Neural cell (in vitro differentiated cells): ENCODE data around the gene ALDH4A1. TPM values are rescaled to one million over a fixed set of nuclear protein-coding genes. Genes with fewer than 3 reads are reported as not detected.

Experiments used
- H2AFZ ChIP-seq: fragments of 200-600, 300-800 bp; sonication (generic), shearing (Covaris generic); 2 replicates; pipeline ENCODE4 v1.6.0; 2014; ENCODE audit warnings: low read depth, mild to moderate bottlenecking, antibody characterized with exemption, low read length, moderate library complexity
- H3F3A ChIP-seq: fragments of 200-600 bp; shearing (Covaris generic); 2 replicates; pipeline ENCODE4 v1.6.1; 2016; ENCODE audit warnings: mild to moderate bottlenecking, moderate library complexity, mixed read lengths, antibody characterized with exemption, low read length; ENCODE audit not compliant: insufficient read depth, poor library complexity, severe bottlenecking
- H3K27ac ChIP-seq: fragments of 200-600, 300-800 bp; sonication (generic), shearing (Covaris generic); 2 replicates; pipeline ENCODE4 v1.5.1; 2014; ENCODE audit warnings: mild to moderate bottlenecking, low read length, moderate library complexity
- H3K27me3 ChIP-seq: fragments of 300-800, 200-600 bp; sonication (generic), shearing (Covaris generic); 2 replicates; pipeline ENCODE4 v1.6.0; 2014; ENCODE audit warnings: mild to moderate bottlenecking, low read depth, low read length, moderate library complexity; ENCODE audit not compliant: insufficient read depth
- H3K36me3 ChIP-seq: fragments of 300-800, 200-600 bp; sonication (generic), shearing (Covaris generic); 2 replicates; pipeline ENCODE4 v1.5.1; 2014; ENCODE audit warnings: mild to moderate bottlenecking, antibody characterized with exemption, low read length, moderate library complexity; ENCODE audit not compliant: insufficient read depth
- H3K4me2 ChIP-seq: fragments of 300-800, 200-600 bp; sonication (generic), shearing (Covaris generic); 2 replicates; pipeline ENCODE4 v1.6.0; 2014; ENCODE audit warnings: mild to moderate bottlenecking, low read length
- H3K4me3 ChIP-seq: fragments of 300-800, 200-600 bp; sonication (generic), shearing (Covaris generic); 2 replicates; pipeline ENCODE4 v1.5.1; 2014; ENCODE audit warnings: mild to moderate bottlenecking, low read length, moderate library complexity
- H3K79me2 ChIP-seq: fragments of 200-600 bp; shearing (Covaris generic); replicated peaks from 2 replicates; pipeline ENCODE4 v1.6.0; 2014; ENCODE audit warnings: mild to moderate bottlenecking, low read length, moderate library complexity; ENCODE audit not compliant: insufficient read depth
- H3K9ac ChIP-seq: fragments of 300-800, 200-600 bp; sonication (generic), shearing (Covaris generic); 2 replicates; pipeline ENCODE4 v1.6.1; 2016; ENCODE audit warnings: mild to moderate bottlenecking, low read length, mixed read lengths
- H3K9me2 ChIP-seq: fragments of 200-600 bp; shearing (Covaris generic); 2 replicates; pipeline ENCODE4 v1.6.1; 2016; ENCODE audit warnings: mild to moderate bottlenecking, low read length, mixed read lengths; ENCODE audit not compliant: insufficient read depth
- H3K9me3 ChIP-seq: fragments of 200-600, 300-800 bp; sonication (generic), shearing (Covaris generic); 2 replicates; pipeline ENCODE4 v1.6.1; 2016; ENCODE audit warnings: mild to moderate bottlenecking, mixed run types, low read length, moderate library complexity, mixed read lengths
- H4K20me1 ChIP-seq: fragments of 200-600 bp; shearing (Covaris generic); 2 replicates; pipeline ENCODE4 v1.6.1; 2016; ENCODE audit warnings: mild to moderate bottlenecking, mixed run types; ENCODE audit not compliant: insufficient read depth
- EP300 ChIP-seq: fragments of 450-650 bp; conservative IDR thresholded peaks from 2 replicates; pipeline ENCODE4 v1.6.1; 2014; ENCODE audit warnings: antibody characterized with exemption, mild to moderate bottlenecking, moderate library complexity; ENCODE audit not compliant: poor library complexity, severe bottlenecking
- EZH2 ChIP-seq: fragments of 200-600, 300-800 bp; shearing (Covaris generic), sonication (generic); IDR thresholded peaks from 2 replicates; pipeline ENCODE4 v1.6.1; 2014; ENCODE audit warnings: antibody characterized with exemption, low read length, borderline replicate concordance, mild to moderate bottlenecking; ENCODE audit not compliant: insufficient read depth, poor library complexity, severe bottlenecking
- MXI1 ChIP-seq: fragments of 450-650 bp; conservative IDR thresholded peaks from 2 replicates; pipeline ENCODE4 v1.6.1; 2014; ENCODE audit warnings: antibody characterized with exemption, mild to moderate bottlenecking; ENCODE audit not compliant: poor library complexity, severe bottlenecking
- POLR2AphosphoS5 ChIP-seq: IDR thresholded peaks from 2 replicates; pipeline ENCODE4 v1.6.1; 2012
- RAD21 ChIP-seq: fragments of 450-650 bp; conservative IDR thresholded peaks from 2 replicates; pipeline ENCODE4 v1.6.1; 2014; ENCODE audit warnings: antibody characterized with exemption, mild to moderate bottlenecking, moderate library complexity
- SMC3 ChIP-seq: fragments of 450-650 bp; conservative IDR thresholded peaks from 2 replicates; pipeline ENCODE4 v1.6.1; 2014; ENCODE audit warnings: antibody characterized with exemption, mild to moderate bottlenecking, moderate library complexity; ENCODE audit not compliant: poor library complexity
- TAF1 ChIP-seq: IDR thresholded peaks from 2 replicates; pipeline ENCODE4 v1.6.1; 2012; ENCODE audit warnings: low read depth
- polyA plus RNA-seq: library from polyadenylated mRNA; depleted of rRNA; stranded (reverse); fragments of >200 nt; gene quantifications from 2 replicates; pipeline ENCODE4 v1.2.3, GENCODE V29; 2014
- TF ChIP-seq, protein P1 (sequence below): fragments of 450-650 bp; IDR thresholded peaks from 2 replicates; pipeline ENCODE4 v1.5.1; 2014; ENCODE audit warnings: antibody characterized with exemption, mild to moderate bottlenecking, moderate library complexity; ENCODE audit not compliant: poor library complexity, severe bottlenecking
- TF ChIP-seq, protein P2 (sequence below): IDR thresholded peaks from 2 replicates; pipeline ENCODE4 v1.6.1; 2012; ENCODE audit warnings: borderline replicate concordance

The ALDH4A1 gene
- polyA plus RNA-seq, 1 donor from 2014 or later = 11.0 TPM

DNA sequence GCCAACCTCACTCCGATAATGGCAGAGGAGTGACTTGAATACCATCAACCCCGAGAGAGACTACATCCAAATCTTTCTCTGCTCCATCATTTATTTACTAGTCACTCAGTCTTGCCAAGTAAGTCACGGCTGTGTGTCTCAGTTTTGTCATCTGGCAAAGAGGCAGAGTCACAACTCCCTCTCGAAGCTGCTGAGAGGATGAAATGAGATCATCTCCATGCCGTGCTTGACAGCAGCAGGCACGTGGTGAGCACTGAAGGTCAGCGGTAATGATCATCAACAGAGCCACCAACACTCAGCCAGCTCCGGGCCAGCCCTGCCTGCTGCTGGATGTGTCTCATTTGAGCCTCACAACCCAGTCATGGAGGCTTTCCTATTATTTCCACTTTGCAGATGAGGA lies 19.9 kb downstream of the ALDH4A1 start:
- H2AFZ ChIP-seq = no peak overlapping the region
- H3K9me3 ChIP-seq = no peaks in the 10 kb centered on the region
- no peaks in the 10 kb centered on the region for H4K20me1 ChIP-seq
- no peaks in the 10 kb centered on the region for H3K9me2 ChIP-seq
- no peak overlapping the region for H3K4me3 ChIP-seq
- H3K27me3 ChIP-seq = no peaks in the 10 kb centered on the region
- H3K9ac ChIP-seq = no peak overlapping the region
- H3K36me3 ChIP-seq = no peaks in the 10 kb centered on the region
- TF ChIP-seq EZH2 = no peak
- TF ChIP-seq SMC3 = no peak
- TF ChIP-seq, protein P1, sequence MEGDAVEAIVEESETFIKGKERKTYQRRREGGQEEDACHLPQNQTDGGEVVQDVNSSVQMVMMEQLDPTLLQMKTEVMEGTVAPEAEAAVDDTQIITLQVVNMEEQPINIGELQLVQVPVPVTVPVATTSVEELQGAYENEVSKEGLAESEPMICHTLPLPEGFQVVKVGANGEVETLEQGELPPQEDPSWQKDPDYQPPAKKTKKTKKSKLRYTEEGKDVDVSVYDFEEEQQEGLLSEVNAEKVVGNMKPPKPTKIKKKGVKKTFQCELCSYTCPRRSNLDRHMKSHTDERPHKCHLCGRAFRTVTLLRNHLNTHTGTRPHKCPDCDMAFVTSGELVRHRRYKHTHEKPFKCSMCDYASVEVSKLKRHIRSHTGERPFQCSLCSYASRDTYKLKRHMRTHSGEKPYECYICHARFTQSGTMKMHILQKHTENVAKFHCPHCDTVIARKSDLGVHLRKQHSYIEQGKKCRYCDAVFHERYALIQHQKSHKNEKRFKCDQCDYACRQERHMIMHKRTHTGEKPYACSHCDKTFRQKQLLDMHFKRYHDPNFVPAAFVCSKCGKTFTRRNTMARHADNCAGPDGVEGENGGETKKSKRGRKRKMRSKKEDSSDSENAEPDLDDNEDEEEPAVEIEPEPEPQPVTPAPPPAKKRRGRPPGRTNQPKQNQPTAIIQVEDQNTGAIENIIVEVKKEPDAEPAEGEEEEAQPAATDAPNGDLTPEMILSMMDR = no peak
- TF ChIP-seq EP300 = no peak
- no peak for TF ChIP-seq POLR2AphosphoS5
- no peak for TF ChIP-seq MXI1
- no peak for TF ChIP-seq RAD21
- no peak for TF ChIP-seq TAF1
- TF ChIP-seq, protein P2, sequence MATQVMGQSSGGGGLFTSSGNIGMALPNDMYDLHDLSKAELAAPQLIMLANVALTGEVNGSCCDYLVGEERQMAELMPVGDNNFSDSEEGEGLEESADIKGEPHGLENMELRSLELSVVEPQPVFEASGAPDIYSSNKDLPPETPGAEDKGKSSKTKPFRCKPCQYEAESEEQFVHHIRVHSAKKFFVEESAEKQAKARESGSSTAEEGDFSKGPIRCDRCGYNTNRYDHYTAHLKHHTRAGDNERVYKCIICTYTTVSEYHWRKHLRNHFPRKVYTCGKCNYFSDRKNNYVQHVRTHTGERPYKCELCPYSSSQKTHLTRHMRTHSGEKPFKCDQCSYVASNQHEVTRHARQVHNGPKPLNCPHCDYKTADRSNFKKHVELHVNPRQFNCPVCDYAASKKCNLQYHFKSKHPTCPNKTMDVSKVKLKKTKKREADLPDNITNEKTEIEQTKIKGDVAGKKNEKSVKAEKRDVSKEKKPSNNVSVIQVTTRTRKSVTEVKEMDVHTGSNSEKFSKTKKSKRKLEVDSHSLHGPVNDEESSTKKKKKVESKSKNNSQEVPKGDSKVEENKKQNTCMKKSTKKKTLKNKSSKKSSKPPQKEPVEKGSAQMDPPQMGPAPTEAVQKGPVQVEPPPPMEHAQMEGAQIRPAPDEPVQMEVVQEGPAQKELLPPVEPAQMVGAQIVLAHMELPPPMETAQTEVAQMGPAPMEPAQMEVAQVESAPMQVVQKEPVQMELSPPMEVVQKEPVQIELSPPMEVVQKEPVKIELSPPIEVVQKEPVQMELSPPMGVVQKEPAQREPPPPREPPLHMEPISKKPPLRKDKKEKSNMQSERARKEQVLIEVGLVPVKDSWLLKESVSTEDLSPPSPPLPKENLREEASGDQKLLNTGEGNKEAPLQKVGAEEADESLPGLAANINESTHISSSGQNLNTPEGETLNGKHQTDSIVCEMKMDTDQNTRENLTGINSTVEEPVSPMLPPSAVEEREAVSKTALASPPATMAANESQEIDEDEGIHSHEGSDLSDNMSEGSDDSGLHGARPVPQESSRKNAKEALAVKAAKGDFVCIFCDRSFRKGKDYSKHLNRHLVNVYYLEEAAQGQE = no peak
- no peak overlapping the region for H3K27ac ChIP-seq
- H3F3A ChIP-seq = no peaks in the 10 kb centered on the region
- H3K79me2 ChIP-seq = no peaks in the 10 kb centered on the region
- H3K4me2 ChIP-seq = no peak overlapping the region

DNA sequence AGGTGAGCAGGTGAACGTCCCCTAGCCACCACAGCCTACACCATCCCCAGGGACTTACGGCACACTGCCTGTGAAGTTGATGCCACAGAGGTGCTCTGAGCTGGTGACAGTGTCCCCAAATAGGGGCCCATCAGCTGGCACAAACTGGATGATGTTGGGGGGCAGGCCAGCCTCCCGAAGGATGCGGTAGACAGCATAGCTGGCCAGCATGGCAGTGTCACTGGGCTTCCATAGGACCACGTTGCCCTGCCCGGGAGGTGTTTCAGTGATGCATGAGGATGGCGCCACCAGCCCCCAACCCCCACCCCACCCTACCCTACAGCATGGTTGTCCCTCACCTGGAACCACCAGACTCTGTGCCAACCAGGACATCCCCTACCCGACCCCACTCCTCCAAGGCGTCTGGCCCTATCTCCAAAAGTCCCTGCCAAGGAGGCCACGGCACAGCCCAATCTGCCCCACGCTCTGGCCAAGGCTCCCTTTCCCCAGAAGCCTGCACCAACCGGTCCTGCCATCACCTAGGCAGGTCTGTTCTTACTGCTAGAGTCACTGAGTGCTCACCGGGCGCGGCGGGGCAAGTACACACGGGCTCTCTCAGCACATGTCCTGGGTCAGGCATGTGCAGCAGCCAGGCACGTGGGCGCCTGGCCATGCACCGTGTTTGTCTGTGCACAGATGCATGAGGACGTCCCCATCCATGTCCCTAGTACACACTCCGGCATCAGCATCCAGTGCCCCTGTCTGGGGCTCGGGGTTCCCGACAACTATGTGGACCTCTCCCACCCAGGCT lies 20.5 kb downstream of the ALDH4A1 start:
- H3K9me3 ChIP-seq = no peaks in the 10 kb centered on the region
- H3K9ac ChIP-seq = no peak overlapping the region
- no peaks in the 10 kb centered on the region for H4K20me1 ChIP-seq
- TF ChIP-seq, protein P2 = no peak
- TF ChIP-seq POLR2AphosphoS5 = no peak
- TF ChIP-seq SMC3 = no peak
- TF ChIP-seq, protein P1 = no peak
- no peak for TF ChIP-seq EP300
- no peak overlapping the region for H3K27ac ChIP-seq
- no peaks in the 10 kb centered on the region for H3K9me2 ChIP-seq
- H3K36me3 ChIP-seq = no peaks in the 10 kb centered on the region
- no peaks in the 10 kb centered on the region for H3K27me3 ChIP-seq
- no peak overlapping the region for H3K4me2 ChIP-seq
- H3K79me2 ChIP-seq = no peaks in the 10 kb centered on the region
- H2AFZ ChIP-seq = no peak overlapping the region
- no peaks in the 10 kb centered on the region for H3F3A ChIP-seq
- H3K4me3 ChIP-seq = no peak overlapping the region
